ENCODE data around the gene NECTIN1.

- no peak for TF ChIP-seq CTCF (IDR thresholded peaks at IDR 0.05; ENCODE audit: low read depth, low read length)
- TF ChIP-seq POLR2A (IDR thresholded peaks at IDR 0.05; ENCODE audit: extremely low read depth, insufficient read length) = no peak
Observed at GRCh38 chr11:119778391-119779194, 49.6 kb upstream of the NECTIN1 start.
